HepG2 (cell line): Measurements from ENCODE around the gene P4HA1. TPM values are rescaled to one million over a fixed set of nuclear protein-coding genes. Genes with fewer than 3 reads are reported as not detected.

Experiments
- BHLHE40 ChIP-seq: IDR thresholded peaks from 2 replicates; pipeline ENCODE4 v1.6.1; 2011; ENCODE audit warnings: low read length, improper control_type of control experiment
- FOXA3 ChIP-seq: IDR thresholded peaks from 2 replicates; pipeline ENCODE4 v1.6.1; 2016; ENCODE audit warnings: missing genetic modification reagents, missing compliant biosample characterization
- GABPB1 ChIP-seq: IDR thresholded peaks from 2 replicates; pipeline ENCODE4 v1.6.1; 2016; ENCODE audit warnings: mild to moderate bottlenecking, missing genetic modification reagents, moderate library complexity, missing compliant biosample characterization
- IRF2 ChIP-seq: IDR thresholded peaks from 2 replicates; pipeline ENCODE4 v1.6.1; 2018; ENCODE audit warnings: missing genetic modification reagents, missing compliant biosample characterization
- MEF2D ChIP-seq: sonication (generic); formaldehyde crosslinking; IDR thresholded peaks from 2 replicates; pipeline ENCODE4 v1.5.1; 2020; ENCODE audit warnings: mild to moderate bottlenecking, missing genetic modification reagents
- MXD4 ChIP-seq: IDR thresholded peaks from 2 replicates; pipeline ENCODE4 v1.6.1; 2016; ENCODE audit warnings: mild to moderate bottlenecking, missing biosample characterization, missing genetic modification reagents
- SP5 ChIP-seq: IDR thresholded peaks from 2 replicates; pipeline ENCODE4 v1.6.1; 2016; ENCODE audit warnings: low read depth, borderline replicate concordance
- YY1 ChIP-seq: IDR thresholded peaks from 2 replicates; pipeline ENCODE4 v1.6.1; 2011; ENCODE audit warnings: low read length, low read depth, moderate library complexity, mild to moderate bottlenecking; ENCODE audit not compliant: insufficient read depth, insufficient replicate concordance
- ZFP62 ChIP-seq: sonication (generic); formaldehyde crosslinking; IDR thresholded peaks from 2 replicates; pipeline ENCODE4 v1.4.0; 2020; ENCODE audit warnings: missing genetic modification reagents
- ZNF564 ChIP-seq: sonication (generic); formaldehyde crosslinking; IDR thresholded peaks from 2 replicates; pipeline ENCODE4 v1.8.1; 2023; ENCODE audit warnings: mild to moderate bottlenecking, missing genetic modification reagents
- ZNF614 ChIP-seq: IDR thresholded peaks from 2 replicates; pipeline ENCODE4 v1.6.1; 2018; ENCODE audit warnings: missing biosample characterization, missing genetic modification reagents, inconsistent platforms, borderline replicate concordance
- ZNF772 ChIP-seq: sonication (generic); formaldehyde crosslinking; IDR thresholded peaks from 2 replicates; pipeline ENCODE4 v1.5.0; 2020; ENCODE audit warnings: mild to moderate bottlenecking, missing genetic modification reagents
- ZNF773 ChIP-seq: sonication (generic); formaldehyde crosslinking; IDR thresholded peaks from 2 replicates; pipeline ENCODE4 v1.4.0; 2020; ENCODE audit warnings: missing genetic modification reagents, borderline replicate concordance
- polyA plus RNA-seq, 8 experiments: library from polyadenylated mRNA; depleted of rRNA in 3 of 8; stranded (reverse) in 7 of 8; unstranded in 1 of 8; fragments of >200 nt; fragmentation: Illumina TruSeq in 4 of 8; extraction: Trizol in 4 of 8; gene quantifications; 2 replicates each; pipeline versions ENCODE4 v1.2.1 to v1.2.3, GENCODE V29; 2011 to 2016; ENCODE audit warnings: low read depth in 4 of 8, missing spikeins in 1 of 8, mixed read lengths in 1 of 8; ENCODE audit not compliant: insufficient read depth in 1 of 8
- total RNA-seq, 5 experiments: library from RNA; depleted of rRNA; stranded (reverse); fragments of >200 nt; fragmentation: Illumina TruSeq; extraction: Trizol; gene quantifications; 2 replicates each; pipeline ENCODE4 v1.2.3, GENCODE V29; 2016; ENCODE audit warnings: low read depth in 1 of 5
- TF ChIP-seq, protein P1 (sequence below): sonication (generic); formaldehyde crosslinking; IDR thresholded peaks from 2 replicates; pipeline ENCODE4 v1.4.0; 2020; ENCODE audit warnings: missing genetic modification reagents, borderline replicate concordance
- TF ChIP-seq, protein P2 (sequence below): sonication (generic); formaldehyde crosslinking; conservative IDR thresholded peaks from 2 replicates; pipeline ENCODE4 v1.4.0; 2020; ENCODE audit warnings: mild to moderate bottlenecking, missing genetic modification reagents, moderate library complexity
- TF ChIP-seq, protein P3 (sequence below): IDR thresholded peaks from 2 replicates; pipeline ENCODE4 v1.6.1; 2016; ENCODE audit warnings: missing genetic modification reagents, missing compliant biosample characterization
- TF ChIP-seq, protein P4 (sequence below): sonication (generic); formaldehyde crosslinking; IDR thresholded peaks from 2 replicates; pipeline ENCODE4 v1.4.0; 2020; ENCODE audit warnings: missing genetic modification reagents, borderline replicate concordance

The P4HA1 gene
- total and polyA plus RNA-seq, 2 of the 13 experiments (the other 11 are each of a cell fraction or from before 2014, with no cell fraction given): 63.1 to 196 TPM

DNA sequence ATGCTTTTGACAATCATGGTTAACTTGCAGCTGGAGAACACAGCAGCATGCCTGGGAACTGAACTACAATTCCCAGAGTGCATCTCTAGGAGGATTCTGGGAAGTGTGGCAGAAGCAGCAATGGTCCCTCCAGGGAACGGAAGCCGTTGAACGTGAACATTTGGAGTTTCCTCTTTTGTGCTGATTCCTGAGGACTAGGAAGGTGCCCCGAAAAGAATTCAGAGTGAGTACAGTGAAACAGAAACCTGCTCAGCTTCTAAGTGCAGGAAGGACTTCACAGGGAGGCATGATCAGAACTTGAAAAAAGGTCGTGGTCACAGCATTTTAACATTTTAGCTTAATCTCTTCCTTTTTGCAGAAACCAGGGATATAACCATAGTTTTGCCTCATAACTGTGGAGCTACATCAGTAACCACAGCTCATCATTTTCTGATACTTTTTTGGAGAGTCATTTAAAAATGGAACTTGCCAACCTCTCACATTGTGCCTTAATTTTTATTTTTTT is 13.7 kb upstream of the P4HA1 start, which contains the start of gene NUDT13 (continued):
- TF ChIP-seq SP5 (CRISPR knock-in tag) (peak; percentile 44; the same call in 1 of the 2 replicates), ZNF773 (CRISPR knock-in tag) (no peak), FOXA3 (peak; percentile 56; the same call in 1 of the 2 replicates), ZNF564 (no peak), MXD4 (CRISPR knock-in tag) (0 out of 2 replicates have a peak, but pooled peaks have one; percentile 6), ZFP62 (CRISPR knock-in tag) (0 out of 2 replicates have a peak, but pooled peaks have one; percentile 37), ZNF614 (CRISPR knock-in tag) (peak; percentile 54; the same call in 1 of the 2 replicates), IRF2 (CRISPR knock-in tag) (peak; percentile 97), YY1 (peak; percentile 79), BHLHE40 (no peak), GABPB1 (CRISPR knock-in tag) (peak; percentile 89), ZNF772 (0 out of 2 replicates have a peak, but pooled peaks have one; percentile 20), MEF2D (0 out of 2 replicates have a peak, but pooled peaks have one; percentile 42)
- TF ChIP-seq, protein P1, sequence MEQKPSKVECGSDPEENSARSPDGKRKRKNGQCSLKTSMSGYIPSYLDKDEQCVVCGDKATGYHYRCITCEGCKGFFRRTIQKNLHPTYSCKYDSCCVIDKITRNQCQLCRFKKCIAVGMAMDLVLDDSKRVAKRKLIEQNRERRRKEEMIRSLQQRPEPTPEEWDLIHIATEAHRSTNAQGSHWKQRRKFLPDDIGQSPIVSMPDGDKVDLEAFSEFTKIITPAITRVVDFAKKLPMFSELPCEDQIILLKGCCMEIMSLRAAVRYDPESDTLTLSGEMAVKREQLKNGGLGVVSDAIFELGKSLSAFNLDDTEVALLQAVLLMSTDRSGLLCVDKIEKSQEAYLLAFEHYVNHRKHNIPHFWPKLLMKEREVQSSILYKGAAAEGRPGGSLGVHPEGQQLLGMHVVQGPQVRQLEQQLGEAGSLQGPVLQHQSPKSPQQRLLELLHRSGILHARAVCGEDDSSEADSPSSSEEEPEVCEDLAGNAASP (CRISPR knock-in tag): 0 out of 2 replicates have a peak, but pooled peaks have one; percentile 13
- TF ChIP-seq, protein P2, sequence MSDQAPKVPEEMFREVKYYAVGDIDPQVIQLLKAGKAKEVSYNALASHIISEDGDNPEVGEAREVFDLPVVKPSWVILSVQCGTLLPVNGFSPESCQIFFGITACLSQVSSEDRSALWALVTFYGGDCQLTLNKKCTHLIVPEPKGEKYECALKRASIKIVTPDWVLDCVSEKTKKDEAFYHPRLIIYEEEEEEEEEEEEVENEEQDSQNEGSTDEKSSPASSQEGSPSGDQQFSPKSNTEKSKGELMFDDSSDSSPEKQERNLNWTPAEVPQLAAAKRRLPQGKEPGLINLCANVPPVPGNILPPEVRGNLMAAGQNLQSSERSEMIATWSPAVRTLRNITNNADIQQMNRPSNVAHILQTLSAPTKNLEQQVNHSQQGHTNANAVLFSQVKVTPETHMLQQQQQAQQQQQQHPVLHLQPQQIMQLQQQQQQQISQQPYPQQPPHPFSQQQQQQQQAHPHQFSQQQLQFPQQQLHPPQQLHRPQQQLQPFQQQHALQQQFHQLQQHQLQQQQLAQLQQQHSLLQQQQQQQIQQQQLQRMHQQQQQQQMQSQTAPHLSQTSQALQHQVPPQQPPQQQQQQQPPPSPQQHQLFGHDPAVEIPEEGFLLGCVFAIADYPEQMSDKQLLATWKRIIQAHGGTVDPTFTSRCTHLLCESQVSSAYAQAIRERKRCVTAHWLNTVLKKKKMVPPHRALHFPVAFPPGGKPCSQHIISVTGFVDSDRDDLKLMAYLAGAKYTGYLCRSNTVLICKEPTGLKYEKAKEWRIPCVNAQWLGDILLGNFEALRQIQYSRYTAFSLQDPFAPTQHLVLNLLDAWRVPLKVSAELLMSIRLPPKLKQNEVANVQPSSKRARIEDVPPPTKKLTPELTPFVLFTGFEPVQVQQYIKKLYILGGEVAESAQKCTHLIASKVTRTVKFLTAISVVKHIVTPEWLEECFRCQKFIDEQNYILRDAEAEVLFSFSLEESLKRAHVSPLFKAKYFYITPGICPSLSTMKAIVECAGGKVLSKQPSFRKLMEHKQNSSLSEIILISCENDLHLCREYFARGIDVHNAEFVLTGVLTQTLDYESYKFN (CRISPR knock-in tag): peak; percentile 42; the same call in 1 of the 2 replicates
- TF ChIP-seq, protein P3, sequence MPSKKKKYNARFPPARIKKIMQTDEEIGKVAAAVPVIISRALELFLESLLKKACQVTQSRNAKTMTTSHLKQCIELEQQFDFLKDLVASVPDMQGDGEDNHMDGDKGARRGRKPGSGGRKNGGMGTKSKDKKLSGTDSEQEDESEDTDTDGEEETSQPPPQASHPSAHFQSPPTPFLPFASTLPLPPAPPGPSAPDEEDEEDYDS: peak; percentile 75
- TF ChIP-seq, protein P4, sequence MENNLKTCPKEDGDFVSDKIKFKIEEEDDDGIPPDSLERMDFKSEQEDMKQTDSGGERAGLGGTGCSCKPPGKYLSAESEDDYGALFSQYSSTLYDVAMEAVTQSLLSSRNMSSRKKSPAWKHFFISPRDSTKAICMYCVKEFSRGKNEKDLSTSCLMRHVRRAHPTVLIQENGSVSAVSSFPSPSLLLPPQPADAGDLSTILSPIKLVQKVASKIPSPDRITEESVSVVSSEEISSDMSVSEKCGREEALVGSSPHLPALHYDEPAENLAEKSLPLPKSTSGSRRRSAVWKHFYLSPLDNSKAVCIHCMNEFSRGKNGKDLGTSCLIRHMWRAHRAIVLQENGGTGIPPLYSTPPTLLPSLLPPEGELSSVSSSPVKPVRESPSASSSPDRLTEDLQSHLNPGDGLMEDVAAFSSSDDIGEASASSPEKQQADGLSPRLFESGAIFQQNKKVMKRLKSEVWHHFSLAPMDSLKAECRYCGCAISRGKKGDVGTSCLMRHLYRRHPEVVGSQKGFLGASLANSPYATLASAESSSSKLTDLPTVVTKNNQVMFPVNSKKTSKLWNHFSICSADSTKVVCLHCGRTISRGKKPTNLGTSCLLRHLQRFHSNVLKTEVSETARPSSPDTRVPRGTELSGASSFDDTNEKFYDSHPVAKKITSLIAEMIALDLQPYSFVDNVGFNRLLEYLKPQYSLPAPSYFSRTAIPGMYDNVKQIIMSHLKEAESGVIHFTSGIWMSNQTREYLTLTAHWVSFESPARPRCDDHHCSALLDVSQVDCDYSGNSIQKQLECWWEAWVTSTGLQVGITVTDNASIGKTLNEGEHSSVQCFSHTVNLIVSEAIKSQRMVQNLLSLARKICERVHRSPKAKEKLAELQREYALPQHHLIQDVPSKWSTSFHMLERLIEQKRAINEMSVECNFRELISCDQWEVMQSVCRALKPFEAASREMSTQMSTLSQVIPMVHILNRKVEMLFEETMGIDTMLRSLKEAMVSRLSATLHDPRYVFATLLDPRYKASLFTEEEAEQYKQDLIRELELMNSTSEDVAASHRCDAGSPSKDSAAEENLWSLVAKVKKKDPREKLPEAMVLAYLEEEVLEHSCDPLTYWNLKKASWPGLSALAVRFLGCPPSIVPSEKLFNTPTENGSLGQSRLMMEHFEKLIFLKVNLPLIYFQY (CRISPR knock-in tag): peak; percentile 38; the same call in 1 of the 2 replicates
